HTERT RPE-1 (cell line): Measurements from ENCODE around the gene SARDH.

Experiments
- in situ Hi-C: fragments of 300-500 bp; cut with MboI; formaldehyde crosslinking; loops from 4 replicates; pipeline ENCODE4 v1.14.3; 2020; ENCODE audit warnings: low sequenced_read_pairs

SARDH gene

GRCh38 chr9:133653638-133654037, 84.5 kb downstream of the SARDH start:
- in situ Hi-C loops = no loop called here

- in situ Hi-C loops = no loop called here
Measured at GRCh38 chr9:133650026-133650425, 88.1 kb downstream of the SARDH start.

GRCh38 chr9:133649194-133649593, 89.0 kb downstream of the SARDH start:
- in situ Hi-C loops = no loop called here

- in situ Hi-C loops = no loop called here
Measured at GRCh38 chr9:133647765-133648469, 90.2 kb downstream of the SARDH start.

GRCh38 chr9:133647148-133647547, 91.0 kb downstream of the SARDH start:
- in situ Hi-C loops = no loop called here

- in situ Hi-C loops = no loop called here
Measured at GRCh38 chr9:133645021-133645765, 93.0 kb downstream of the SARDH start.

GRCh38 chr9:133643978-133644760, 94.0 kb downstream of the SARDH start:
- in situ Hi-C loops = no loop called here

- in situ Hi-C loops = no loop called here
Measured at GRCh38 chr9:133643362-133643755, 94.8 kb downstream of the SARDH start.

GRCh38 chr9:133642708-133643361, 95.3 kb downstream of the SARDH start:
- in situ Hi-C loops = no loop called here

- in situ Hi-C loops = no loop called here
Measured at GRCh38 chr9:133641861-133642595, 96.1 kb downstream of the SARDH start.

GRCh38 chr9:133641396-133641655, 96.8 kb downstream of the SARDH start:
- in situ Hi-C loops = no loop called here

- in situ Hi-C loops = no loop called here
Measured at GRCh38 chr9:133640580-133641395, 97.4 kb downstream of the SARDH start.

GRCh38 chr9:133640160-133640559, 98.0 kb downstream of the SARDH start:
- in situ Hi-C loops = no loop called here

GRCh38 chr9:133639613-133640012, 98.5 kb downstream of the SARDH start:
- in situ Hi-C loops = no loop called here

GRCh38 chr9:133638711-133639110, 99.4 kb downstream of the SARDH start:
- in situ Hi-C loops = no loop called here

- in situ Hi-C loops = no loop called here
Measured at GRCh38 chr9:133638076-133638475, 100.1 kb downstream of the SARDH start.

- in situ Hi-C loops = no loop called here
Measured at GRCh38 chr9:133637451-133638055, 100.6 kb downstream of the SARDH start.

- in situ Hi-C loops = no loop called here
Measured at GRCh38 chr9:133636902-133637301, 101.2 kb downstream of the SARDH start.
